Stomach (tissue), 9 donors: Measurements from ENCODE around the gene TMCC1. TPM values are rescaled to one million over a fixed set of nuclear protein-coding genes. Genes with fewer than 3 reads are reported as not detected.
A peak's percentile ranks its signal among the peaks of the same experiment; 100 is the strongest.

ENCODE experiments used
- DNase-seq, 2 donors: peaks; one replicate each; pipeline versions ENCODE4 v3.0.0 to v3.0.0-alpha.2; 2013 to 2019
- H3K27ac ChIP-seq, 5 donors: fragments of 200-600 bp in 4 of 5; sonication (generic) in 4 of 5; one replicate each; pipeline ENCODE4 v1.5.1; 2013 to 2019; ENCODE audit warnings: mild to moderate bottlenecking in 1 of 5, moderate library complexity in 1 of 5
- H3K27me3 ChIP-seq, 3 donors: fragments of 200-600 bp; sonication (generic); one replicate each; pipeline ENCODE4 v1.5.1; 2017 to 2019; ENCODE audit warnings: mixed run types in 1 of 3
- H3K36me3 ChIP-seq, 4 donors: fragments of 200-600 bp; sonication (generic); 1 replicate in 3 of 4; 2 replicates in 1 of 4; pipeline ENCODE4 v1.5.1; 2016 to 2019
- H3K4me1 ChIP-seq, 4 donors: fragments of 200-600 bp; sonication (generic); one replicate each; pipeline ENCODE4 v1.5.1; 2016 to 2019
- H3K4me3 ChIP-seq, 4 donors: fragments of 200-600 bp; sonication (generic) in 3 of 4; one replicate each; pipeline ENCODE4 v1.5.1; 2016 to 2019; ENCODE audit warnings: mild to moderate bottlenecking in 1 of 4
- H3K9me3 ChIP-seq, 4 donors: fragments of 200-600 bp; sonication (generic); one replicate each; pipeline ENCODE4 v1.5.1; 2016 to 2019
- EP300 ChIP-seq: sonication (generic); formaldehyde crosslinking; IDR thresholded peaks from one replicate; pipeline ENCODE4 v1.6.1; 2017; ENCODE audit warnings: antibody characterized with exemption
- POLR2A ChIP-seq, 4 donors: fragments of 450-650 bp; IDR thresholded peaks; one replicate each; pipeline ENCODE4 v1.6.1; 2016; ENCODE audit warnings: antibody characterized with exemption in 4 of 4, control low read depth in 2 of 4, mild to moderate bottlenecking in 1 of 4, moderate library complexity in 1 of 4
- POLR2AphosphoS5 ChIP-seq, 3 donors: sonication (generic); formaldehyde crosslinking; IDR thresholded peaks; one replicate each; pipeline ENCODE4 v1.6.1; 2016; ENCODE audit warnings: antibody characterized with exemption in 3 of 3
- WGBS, 5 donors: extraction: QIAGEN DNeasy Blood & Tissue Kit in 3 of 5; methylation state at CpG; one replicate each; pipeline versions ENCODE4 v1.1.5 to v1.1.7; 2013 to 2018; 5-methylcytosine and 5-hydroxymethylcytosine counted together
- intact Hi-C: fragments of 100-400 bp; cut with DNase I; formaldehyde crosslinking; loops from one replicate; pipeline ENCODE4 v1.15.1; 2023; ENCODE audit warnings: low total_unique reads
- polyA plus RNA-seq, 3 donors: library from polyadenylated mRNA; stranded (reverse); fragments of 200-250 nt; gene quantifications; one replicate each; pipeline ENCODE4 v1.2.3, GENCODE V29; 2013
- total RNA-seq, 5 donors: library from RNA; depleted of rRNA; stranded (reverse); fragments of >200 nt; gene quantifications; one replicate each; pipeline versions ENCODE4 v1.1.0 to v1.2.3, GENCODE V29; 2014 to 2016
- TF ChIP-seq, protein P1 (sequence below), 7 experiments: fragments of 450-650 bp in 4 of 7; fragments of 200-600 bp in 3 of 7; sonication (generic) in 3 of 7; IDR thresholded peaks; one replicate each; pipeline ENCODE4 v1.5.1; 2016 to 2019; ENCODE audit warnings: antibody characterized with exemption in 7 of 7, control low read depth in 2 of 7, mild to moderate bottlenecking in 1 of 7
- donor health status: healthy with polysubstance abuse.
- donor health status: Bipolar disorder and iron deficiency.
- donor health status: healthy.

The TMCC1 gene
- total and polyA plus RNA-seq, 8 donors, result 5.0 to 26.6 (median 9.3) TPM

DNA sequence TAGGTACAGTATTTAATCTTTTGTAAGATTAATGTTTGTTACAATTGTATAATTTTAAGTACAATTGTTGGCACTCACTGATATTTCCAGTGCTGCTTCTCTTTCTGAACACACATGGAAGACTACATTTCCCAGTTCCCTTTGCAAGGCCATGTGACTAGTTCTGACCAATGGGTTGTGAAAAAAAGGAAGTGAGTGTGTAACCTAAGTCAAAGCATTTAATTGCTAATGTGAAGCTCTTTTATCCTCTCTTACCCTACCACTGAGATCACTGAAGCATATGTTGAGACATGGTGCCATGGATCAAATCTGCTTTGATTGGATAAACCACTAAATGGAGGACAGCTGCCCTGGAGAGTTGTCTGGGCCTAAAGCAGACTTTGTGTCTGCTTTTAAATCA is 203.1 kb downstream of the TMCC1 start:
- Histone ChIP-seq H3K4me1 (peaks cover 7 to 41% (median 19%) of the 10 kb centered on the region in 4 donors), H3K27me3 (no peaks in the 10 kb centered on the region), H3K9me3 (no peaks in the 10 kb centered on the region), H3K27ac (no peak overlapping the region), H3K4me3 (no peak overlapping the region), H3K36me3 (no peaks in the 10 kb centered on the region)
- TF ChIP-seq POLR2A (IDR thresholded peaks at IDR 0.05) (no peak), POLR2AphosphoS5 (IDR thresholded peaks at IDR 0.05) (no peak), EP300 (no peak)
- TF ChIP-seq, protein P1, sequence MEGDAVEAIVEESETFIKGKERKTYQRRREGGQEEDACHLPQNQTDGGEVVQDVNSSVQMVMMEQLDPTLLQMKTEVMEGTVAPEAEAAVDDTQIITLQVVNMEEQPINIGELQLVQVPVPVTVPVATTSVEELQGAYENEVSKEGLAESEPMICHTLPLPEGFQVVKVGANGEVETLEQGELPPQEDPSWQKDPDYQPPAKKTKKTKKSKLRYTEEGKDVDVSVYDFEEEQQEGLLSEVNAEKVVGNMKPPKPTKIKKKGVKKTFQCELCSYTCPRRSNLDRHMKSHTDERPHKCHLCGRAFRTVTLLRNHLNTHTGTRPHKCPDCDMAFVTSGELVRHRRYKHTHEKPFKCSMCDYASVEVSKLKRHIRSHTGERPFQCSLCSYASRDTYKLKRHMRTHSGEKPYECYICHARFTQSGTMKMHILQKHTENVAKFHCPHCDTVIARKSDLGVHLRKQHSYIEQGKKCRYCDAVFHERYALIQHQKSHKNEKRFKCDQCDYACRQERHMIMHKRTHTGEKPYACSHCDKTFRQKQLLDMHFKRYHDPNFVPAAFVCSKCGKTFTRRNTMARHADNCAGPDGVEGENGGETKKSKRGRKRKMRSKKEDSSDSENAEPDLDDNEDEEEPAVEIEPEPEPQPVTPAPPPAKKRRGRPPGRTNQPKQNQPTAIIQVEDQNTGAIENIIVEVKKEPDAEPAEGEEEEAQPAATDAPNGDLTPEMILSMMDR (IDR thresholded peaks at IDR 0.05), result no peak
- peak in 1 of 2 donors; percentile 84 for DNase-seq
- intact Hi-C loops, result no loop called here

GRCh38 chr3:129689036-129689435 is 204.5 kb downstream of the TMCC1 start:
- intact Hi-C loops, result no loop called here

DNA sequence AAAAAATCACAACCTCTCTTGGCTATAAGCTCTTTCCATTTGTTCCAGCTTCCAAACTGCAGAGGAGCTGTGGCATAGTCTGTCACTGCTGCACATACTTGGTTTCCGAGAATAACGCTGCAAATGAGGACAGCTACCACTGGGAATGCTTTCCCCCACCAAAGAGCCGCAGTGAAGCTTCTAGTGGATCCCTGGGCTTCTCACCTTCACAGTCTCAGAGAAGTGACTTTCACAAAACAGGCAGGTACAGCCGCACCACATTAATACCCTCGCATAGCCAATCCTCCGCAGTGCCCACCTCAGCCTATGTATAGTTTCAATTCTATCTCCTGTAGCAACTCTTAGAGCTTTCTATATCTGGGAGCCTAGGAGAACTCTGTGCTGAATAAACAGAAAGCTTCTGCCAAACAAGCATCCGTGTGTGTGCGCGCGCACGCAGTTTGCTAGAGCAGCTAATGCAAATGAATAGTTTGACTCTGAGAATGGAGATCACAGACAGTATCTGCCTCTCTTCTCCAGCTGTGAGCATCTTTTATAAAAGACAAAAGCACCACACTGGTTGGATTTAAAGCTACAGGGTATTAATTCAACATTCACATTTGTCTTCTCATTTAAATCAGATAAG is 205.1 kb downstream of the TMCC1 start:
- peak overlapping the region; percentile 26 to 33 (median 28) for H3K4me3 ChIP-seq
- WGBS, 5 donors, result 23 to 40% (median 32%) methylated on average over 11 of the region's 11 CpGs
- intact Hi-C loops, result no loop called here
- TF ChIP-seq, protein P1 (IDR thresholded peaks at IDR 0.05), result no peak
- TF ChIP-seq EP300 (no peak), POLR2AphosphoS5 (IDR thresholded peaks at IDR 0.05) (peak in 1 of 3 donors; percentile 10), POLR2A (IDR thresholded peaks at IDR 0.05) (no peak)
- H3K4me1 ChIP-seq, result peaks cover 7 to 41% (median 19%) of the 10 kb centered on the region in 4 donors
- no peaks in the 10 kb centered on the region for H3K36me3 ChIP-seq
- peak overlapping the region in 4 of 5 donors; percentile 41 to 66 (median 62) for H3K27ac ChIP-seq
- no peaks in the 10 kb centered on the region for H3K9me3 ChIP-seq
- peak; percentile 84 to 90 for DNase-seq
- no peaks in the 10 kb centered on the region for H3K27me3 ChIP-seq

More at GRCh38 chr3:129689036-129689435, 204.5 kb downstream of the TMCC1 start:
- 59 to 83% (median 68%) methylated on average over 3 of the region's 3 CpGs for WGBS, 5 donors
- Histone ChIP-seq H3K9me3 (no peaks in the 10 kb centered on the region), H3K36me3 (no peaks in the 10 kb centered on the region), H3K27me3 (no peaks in the 10 kb centered on the region), H3K4me1 (peaks cover 7 to 41% (median 19%) of the 10 kb centered on the region in 4 donors), H3K27ac (peak overlapping the region in 2 of 5 donors; percentile 61 to 66), H3K4me3 (no peak overlapping the region)
- TF ChIP-seq POLR2A (IDR thresholded peaks at IDR 0.05), result no peak
- no peak for TF ChIP-seq POLR2AphosphoS5 (IDR thresholded peaks at IDR 0.05)
- TF ChIP-seq EP300, result no peak
- TF ChIP-seq, protein P1 (IDR thresholded peaks at IDR 0.05), result no peak
- DNase-seq, result no peak

- 85 to 95% (median 92%) methylated on average over 2 of the region's 2 CpGs for WGBS, 5 donors
- H3K9me3 ChIP-seq, result no peaks in the 10 kb centered on the region
- H3K4me3 ChIP-seq, result no peak overlapping the region
- H3K27ac ChIP-seq, result peak overlapping the region in 2 of 5 donors; percentile 63 to 66
- H3K27me3 ChIP-seq, result no peaks in the 10 kb centered on the region
- H3K4me1 ChIP-seq, result peaks cover 7 to 41% (median 19%) of the 10 kb centered on the region in 4 donors
- no peak for DNase-seq
- no peak for TF ChIP-seq EP300
- no peak for TF ChIP-seq POLR2AphosphoS5 (IDR thresholded peaks at IDR 0.05)
- no peak for TF ChIP-seq POLR2A (IDR thresholded peaks at IDR 0.05)
- TF ChIP-seq, protein P1 (IDR thresholded peaks at IDR 0.05), result no peak
- intact Hi-C loops, result no loop called here
- no peaks in the 10 kb centered on the region for H3K36me3 ChIP-seq
These were observed 205.9 kb downstream of the TMCC1 start for GRCh38 chr3:129687586-129688125.
